HG02571 (cell line): ENCODE data around the gene RBBP8NL.
"Not testable (repeated sequence)": the region's sequence is repeated elsewhere in the genome, so short reads cannot be mapped to it uniquely, and the experiment has no call there.

Experiments
- ATAC-seq: cut with Tn5 transposase; IDR thresholded peaks from one replicate; pipeline ENCODE4 v1.9.1; 2021; ENCODE audit warnings: mild to moderate bottlenecking, moderate library complexity; ENCODE audit not compliant: unreplicated experiment

RBBP8NL gene

DNA sequence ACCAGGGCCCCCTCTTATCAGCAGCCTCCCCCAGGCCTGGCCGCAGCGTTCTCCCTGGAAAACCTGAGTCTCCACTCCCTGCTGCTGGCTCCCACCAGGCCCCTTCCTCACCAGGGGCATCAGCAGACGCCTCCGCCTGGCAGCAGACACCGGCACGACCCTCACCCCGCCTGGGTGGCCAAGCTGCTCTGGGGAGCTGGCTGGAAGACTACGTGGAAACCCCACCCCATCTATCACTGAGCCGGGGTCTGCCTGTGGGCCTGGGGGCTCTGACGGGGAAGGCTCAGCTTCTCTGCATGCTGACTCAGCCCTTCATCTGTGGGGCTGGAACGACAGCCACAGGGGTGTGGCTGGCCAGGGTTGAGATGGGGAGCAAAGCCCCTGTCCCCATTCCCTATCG is 19.1 kb upstream of the RBBP8NL start:
- no peak for ATAC-seq

- ATAC-seq: no peak
Measured at GRCh38 chr20:62445553-62446340, 18.4 kb upstream of the RBBP8NL start.

DNA sequence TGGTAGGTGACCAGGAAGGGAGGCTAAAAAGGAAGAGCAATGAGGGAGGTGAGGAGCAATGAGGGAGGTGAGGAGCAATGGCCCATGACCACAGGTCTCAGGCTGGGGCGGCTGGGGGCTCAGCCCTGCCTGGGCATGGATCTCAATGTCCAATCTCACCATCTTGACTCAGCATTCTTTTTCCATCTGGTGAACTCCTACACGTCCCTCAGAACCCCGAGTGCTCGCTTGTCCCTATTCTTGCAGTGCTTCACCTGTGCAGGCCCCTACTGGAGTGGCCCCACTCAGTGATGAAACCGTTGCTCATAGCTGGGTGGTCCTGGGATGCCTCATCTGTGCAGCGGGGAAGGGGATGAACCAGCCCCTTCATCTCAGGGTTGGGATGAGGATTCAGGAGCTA is 16.9 kb upstream of the RBBP8NL start:
- ATAC-seq: no peak

GRCh38 chr20:62441987-62442539 is 14.7 kb upstream of the RBBP8NL start:
- no peak for ATAC-seq

- no peak for ATAC-seq
Measured at GRCh38 chr20:62439218-62439617, 11.9 kb upstream of the RBBP8NL start.

DNA sequence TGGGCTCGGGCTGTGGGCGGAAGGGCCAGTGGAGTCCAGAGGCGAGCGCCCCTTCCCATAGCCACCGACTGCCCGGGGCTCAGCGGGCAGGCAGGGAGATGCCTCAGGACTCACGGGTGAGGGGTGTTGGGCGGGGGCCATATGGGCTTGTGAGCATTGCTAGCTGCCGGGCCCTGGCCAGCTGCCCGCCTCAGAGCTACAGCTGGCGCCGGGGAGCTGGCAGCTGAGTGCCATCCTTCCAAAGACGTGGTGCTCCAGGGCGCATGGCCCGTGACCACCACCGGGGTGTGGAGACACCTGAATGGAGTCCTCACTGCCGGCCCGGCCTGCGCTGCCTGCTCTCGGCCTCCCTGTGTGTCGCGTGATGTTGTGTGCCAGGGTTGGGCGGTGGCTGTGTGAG is 10.6 kb upstream of the RBBP8NL start:
- ATAC-seq: no peak

DNA sequence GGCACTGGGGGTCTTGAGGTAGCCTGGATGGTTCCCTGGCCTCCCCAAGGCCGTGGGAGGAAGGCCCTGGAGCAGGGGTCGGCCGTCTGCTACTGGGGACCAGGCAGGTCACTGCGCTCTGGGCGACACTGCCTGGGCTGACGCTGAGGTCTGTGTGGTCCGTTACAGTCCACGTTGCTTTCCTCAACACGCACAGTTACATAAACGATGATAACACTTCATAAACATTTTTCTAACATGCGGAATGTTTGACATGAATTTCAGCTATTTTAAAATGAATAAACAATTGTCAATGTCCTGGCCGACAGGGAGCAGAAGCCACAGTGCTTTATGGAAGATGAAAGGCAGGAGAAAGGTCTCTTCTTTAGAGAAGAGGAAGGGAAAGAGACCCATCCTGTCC is 10.2 kb upstream of the RBBP8NL start:
- no peak for ATAC-seq

DNA sequence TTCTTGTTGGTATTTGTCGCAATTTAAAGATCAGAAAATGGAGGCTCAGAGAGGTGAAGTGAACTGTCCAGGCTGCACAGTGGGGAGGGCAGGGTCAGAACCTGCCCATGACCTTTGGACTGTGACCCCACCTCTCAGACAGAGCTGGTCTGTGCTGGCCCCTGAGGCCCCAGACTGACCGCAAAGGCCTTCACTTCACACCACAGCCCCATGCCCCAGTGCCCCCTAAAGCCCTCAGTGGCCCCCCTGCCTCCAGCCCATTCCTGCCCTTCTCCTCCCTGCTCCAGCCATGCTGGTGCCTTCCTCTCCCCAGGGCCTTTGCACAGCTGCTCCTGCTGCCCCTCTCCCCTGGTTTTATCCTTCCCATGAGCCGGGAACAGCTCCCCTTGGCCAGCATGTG is 9.4 kb upstream of the RBBP8NL start:
- ATAC-seq: no peak

DNA sequence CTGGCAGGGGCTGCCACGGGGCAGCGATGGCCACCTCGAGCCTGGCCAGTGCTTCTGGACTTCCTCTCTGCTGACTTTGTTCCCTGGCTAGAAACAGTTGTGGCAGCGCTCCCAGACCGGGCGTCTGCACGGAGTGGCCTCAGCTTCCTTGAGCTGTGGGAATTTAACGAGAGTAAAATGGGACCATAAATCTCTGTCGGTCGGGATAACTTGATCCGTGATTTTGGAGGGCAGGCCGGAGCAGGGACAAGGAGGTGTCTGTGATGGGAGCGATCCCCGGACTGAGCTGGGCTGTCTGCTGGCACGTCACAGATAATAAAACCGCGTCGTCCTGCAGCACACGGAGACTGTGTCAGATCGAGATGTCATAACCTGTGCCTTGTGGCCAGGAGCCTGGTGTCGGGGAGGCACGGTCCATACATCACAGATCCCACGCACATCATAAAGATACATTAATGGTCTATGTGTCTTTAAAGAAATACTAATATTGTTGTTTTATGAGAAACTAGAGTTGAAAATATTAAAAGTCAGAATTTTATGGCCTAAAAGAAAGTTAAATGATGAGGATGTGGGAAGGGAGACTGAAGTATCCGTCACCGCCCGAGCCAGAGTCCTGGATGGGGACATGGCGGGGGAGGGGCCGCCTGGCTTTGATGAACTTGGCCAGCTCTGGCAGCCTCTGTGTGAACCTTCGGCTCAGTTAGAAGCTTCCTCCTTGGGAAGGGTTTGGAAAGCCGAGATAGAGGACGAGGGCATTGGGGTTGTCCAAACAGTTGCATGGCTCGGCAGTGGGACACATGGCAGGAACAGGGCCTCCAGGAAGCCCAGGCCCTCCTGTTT is 6.5 kb upstream of the RBBP8NL start:
- ATAC-seq: no peak

- ATAC-seq: no peak
Measured at GRCh38 chr20:62430866-62431447, 3.6 kb upstream of the RBBP8NL start.

DNA sequence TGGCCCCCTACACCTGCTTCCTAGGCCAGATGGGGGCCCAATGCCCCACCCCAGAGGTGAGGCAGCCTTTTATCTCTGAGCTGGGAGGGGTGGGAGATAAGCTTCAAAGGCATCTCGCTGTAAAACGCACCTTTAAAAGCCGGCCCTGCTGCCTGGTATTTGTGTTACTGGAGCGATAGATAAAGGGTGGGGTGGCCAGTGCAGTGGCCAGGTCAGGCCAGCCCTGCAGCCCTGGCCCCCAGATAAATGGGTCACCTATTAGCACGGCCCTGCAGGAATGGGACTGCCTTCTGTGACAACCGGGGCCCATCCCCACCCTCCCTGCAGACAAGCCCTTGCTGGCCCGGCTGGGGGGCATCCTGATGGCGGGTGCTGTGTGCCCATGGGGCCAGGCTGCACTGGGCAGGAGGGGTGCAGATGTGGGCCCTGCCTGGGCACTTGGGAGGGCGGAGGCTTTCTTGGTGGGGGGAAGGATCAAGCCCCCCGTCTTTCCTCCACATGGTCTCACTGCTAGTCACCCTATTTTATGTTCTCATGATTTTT is 3.0 kb upstream of the RBBP8NL start:
- no peak for ATAC-seq

DNA sequence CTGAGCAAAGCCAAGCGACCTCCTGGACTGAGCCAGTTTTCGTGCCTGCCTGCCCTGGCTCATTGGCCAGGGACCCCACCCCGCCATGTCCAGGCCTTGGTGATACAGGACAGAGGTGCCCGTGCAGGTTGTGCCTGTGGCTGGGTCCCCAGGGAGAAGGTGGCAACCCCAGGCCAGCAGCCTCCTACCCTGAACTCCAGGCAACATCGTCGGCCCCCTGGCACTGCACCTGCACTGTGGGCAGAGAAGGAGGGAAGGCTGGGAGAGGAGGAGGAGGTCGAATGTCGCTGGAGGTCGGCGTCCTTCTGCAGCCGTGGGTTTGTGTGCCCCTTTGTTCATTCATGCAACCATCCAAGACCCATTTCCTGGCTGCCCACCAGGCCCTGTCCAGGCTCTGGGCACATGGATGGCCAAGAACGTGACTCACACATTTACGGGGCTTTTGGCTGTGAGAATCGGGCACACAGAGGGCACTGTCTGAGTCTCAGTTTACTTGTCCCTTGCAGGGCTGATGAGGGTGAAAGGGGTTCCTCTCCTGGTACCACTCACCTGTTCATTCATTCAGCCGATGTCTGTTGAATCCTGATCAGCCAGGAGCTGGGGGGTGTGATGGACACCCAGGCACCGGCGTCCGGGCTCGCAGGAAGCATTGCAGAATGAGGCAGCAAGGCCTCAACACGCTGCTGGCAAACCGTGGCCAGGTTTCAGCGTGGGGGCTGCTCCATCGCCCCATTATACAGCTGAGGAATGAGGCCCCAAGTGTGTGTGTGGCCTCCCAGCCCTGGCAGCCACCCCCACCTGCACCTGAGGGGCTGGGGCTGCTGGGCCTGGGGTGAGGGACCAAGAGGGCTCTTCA is 2.3 kb upstream of the RBBP8NL start:
- ATAC-seq: no peak

GRCh38 chr20:62428396-62429295 is 1.3 kb upstream of the RBBP8NL start:
- no peak for ATAC-seq

DNA sequence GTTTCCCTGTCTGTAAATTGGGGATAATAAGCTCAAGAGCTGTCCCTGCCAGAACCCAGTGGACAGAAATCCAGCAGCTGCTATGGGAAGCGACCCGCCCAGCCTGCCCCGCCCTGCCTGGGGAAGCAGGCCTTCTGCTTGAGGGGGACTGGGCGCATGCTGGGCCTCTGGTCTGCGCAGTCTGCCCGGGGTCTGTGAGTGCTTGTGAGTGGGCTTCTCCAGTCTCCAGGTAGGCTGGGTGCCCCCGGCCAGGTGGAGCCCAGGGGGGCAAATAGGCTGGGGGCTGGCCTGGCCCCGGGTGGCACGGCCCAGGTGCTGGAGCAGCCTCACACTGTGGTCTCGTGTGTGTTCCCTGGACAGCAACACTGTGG is 648 bp upstream of the RBBP8NL start:
- no peak for ATAC-seq

- no peak for ATAC-seq
Measured at GRCh38 chr20:62426699-62427131, 624 bp downstream of the RBBP8NL start.

DNA sequence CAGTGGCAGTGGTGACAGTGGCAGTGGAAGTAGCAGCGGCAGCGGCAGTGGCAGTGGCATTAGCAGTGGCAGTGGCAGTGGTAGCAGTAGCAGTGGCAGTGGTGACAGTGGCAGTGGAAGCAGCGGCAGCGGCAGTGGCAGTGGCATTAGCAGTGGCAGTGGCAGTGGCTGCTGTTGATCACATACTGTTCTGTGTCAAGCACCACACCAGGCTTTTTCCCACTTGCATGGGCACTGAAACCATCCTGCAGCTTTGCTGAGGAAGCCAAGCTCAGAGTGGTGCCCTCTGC is 1.3 kb downstream of the RBBP8NL start:
- not testable (repeated sequence) for ATAC-seq

DNA sequence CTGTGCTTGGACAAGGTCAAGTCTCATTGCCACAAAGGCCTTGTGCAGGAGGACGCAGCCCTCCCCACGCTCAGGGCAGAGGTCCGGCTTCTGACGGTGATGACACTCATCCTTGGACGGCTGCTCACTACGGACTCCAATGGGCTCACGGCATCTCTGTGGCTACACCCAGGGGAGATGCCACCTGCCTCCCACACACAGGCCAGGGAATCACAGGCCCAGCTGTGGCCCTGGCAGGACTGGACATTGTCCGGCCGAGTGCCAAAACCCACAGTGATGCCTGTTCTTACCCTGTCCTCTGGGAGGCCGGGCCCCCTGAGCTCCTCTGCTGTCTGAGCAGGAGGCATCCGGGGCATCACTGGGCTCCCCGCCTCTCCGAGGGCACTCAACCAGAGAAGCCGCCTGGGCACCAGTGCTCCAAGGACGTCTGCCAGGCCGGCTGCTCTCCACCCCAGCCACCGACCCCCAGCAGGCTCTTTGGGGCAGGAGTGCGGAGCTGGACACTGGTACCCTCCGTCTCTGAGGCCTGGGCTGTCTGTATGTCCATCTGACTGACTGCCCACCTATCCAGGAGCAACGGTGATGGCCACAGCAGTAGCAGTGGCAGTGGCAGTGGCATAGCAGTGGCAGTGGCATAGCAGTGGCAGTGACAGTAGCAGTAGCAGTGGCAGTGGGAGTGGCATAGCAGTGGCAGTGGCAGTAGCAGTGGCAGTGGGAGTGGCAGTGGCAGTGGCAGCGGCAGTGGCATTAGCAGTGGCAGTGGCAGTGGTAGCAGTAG is 1.9 kb downstream of the RBBP8NL start:
- no peak for ATAC-seq

DNA sequence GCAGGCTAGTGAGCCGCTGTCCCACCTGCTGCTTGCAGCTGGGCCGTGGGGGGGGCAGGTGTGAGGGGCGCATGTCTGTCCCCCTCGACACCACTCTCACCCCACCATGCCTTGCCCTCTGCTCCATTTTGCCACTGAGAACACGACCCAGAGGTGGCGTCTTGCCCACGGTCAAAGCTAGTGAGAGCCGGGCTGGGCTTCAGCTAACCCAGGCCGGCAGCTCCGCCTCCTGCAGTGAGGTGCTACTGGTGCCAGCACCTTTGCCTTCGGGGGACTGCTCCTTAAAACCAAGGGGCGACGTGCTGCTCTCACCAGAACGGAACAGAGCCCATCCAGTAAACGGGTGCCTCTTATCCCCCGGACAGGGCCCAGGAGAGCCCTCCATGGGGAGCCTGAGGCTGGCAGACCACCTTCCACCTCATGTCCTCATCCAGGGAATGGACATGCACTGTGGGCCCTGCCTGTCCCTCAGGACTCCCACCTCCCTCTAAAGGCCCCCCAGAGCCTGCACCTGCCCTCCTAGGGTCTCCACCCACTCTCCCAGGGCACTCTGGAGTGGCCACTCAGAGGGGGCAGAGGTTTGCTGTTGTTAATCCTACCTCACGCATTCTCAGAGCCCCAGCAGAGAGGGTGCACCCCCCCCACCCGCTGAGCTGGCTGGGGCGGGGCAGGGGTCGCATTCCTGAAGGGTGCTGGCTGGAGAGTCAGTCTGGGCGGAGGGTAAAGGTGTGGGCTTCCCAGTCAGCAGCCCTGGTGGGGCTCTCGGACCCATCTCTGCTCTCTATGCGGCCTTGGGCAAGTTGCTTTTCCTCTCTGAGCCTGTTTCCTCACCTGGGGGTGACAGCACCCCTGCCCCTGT is 2.9 kb downstream of the RBBP8NL start:
- no peak for ATAC-seq
